ENCODE data around the gene CDH4.

CDH4 gene

DNA sequence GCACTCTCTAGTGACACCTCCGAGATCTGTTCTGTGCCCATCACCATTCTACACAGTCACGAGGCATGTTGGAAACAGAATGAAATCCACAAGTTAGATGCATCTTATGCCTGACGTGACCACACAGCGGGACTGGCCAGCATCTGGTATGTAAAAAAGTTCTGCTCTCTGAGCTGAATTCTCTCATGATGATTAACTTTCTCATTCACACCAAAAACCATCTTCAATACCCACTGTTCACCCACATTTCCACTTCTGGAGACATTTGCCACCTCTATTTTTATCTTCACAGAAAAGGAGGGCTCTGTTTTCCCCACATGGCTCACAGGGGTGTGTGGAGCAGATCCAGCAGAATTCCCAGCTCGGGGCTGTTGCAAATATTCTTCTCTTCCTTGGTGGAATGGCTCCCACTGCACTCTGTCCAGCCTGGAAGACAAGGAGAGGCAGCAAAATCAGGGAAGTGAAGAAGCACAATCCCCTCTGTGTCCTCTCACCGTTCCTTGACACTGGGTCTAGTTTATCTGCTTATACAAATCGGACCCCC, 510.2 kb downstream of the CDH4 start:
- TF ChIP-seq YY1 (IDR thresholded peaks at IDR 0.05; ENCODE audit: low read depth): no peak
- TF ChIP-seq ZBTB7A (IDR thresholded peaks at IDR 0.05; ENCODE audit: low read depth): no peak
- TF ChIP-seq NFIC (IDR thresholded peaks at IDR 0.05): no peak
- no peak for TF ChIP-seq RAD21 (IDR thresholded peaks at IDR 0.05; ENCODE audit: low read depth)
- TF ChIP-seq, protein P1, sequence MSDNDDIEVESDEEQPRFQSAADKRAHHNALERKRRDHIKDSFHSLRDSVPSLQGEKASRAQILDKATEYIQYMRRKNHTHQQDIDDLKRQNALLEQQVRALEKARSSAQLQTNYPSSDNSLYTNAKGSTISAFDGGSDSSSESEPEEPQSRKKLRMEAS (IDR thresholded peaks at IDR 0.05): no peak
- no peak for TF ChIP-seq CEBPB (IDR thresholded peaks at IDR 0.05)
- TF ChIP-seq EGR1 (IDR thresholded peaks at IDR 0.05): no peak
- TF ChIP-seq TCF12 (IDR thresholded peaks at IDR 0.05; ENCODE audit: low read depth): no peak
- TF ChIP-seq CREB1 (IDR thresholded peaks at IDR 0.05; ENCODE audit: low read depth): no peak
- no peak for TF ChIP-seq FOXM1 (IDR thresholded peaks at IDR 0.05; ENCODE audit: borderline replicate concordance, low read depth)
- TF ChIP-seq EP300 (IDR thresholded peaks at IDR 0.05; ENCODE audit: borderline replicate concordance): no peak
- TF ChIP-seq TAF1 (IDR thresholded peaks at IDR 0.05; ENCODE audit: low read depth): no peak
- TF ChIP-seq, protein P2, sequence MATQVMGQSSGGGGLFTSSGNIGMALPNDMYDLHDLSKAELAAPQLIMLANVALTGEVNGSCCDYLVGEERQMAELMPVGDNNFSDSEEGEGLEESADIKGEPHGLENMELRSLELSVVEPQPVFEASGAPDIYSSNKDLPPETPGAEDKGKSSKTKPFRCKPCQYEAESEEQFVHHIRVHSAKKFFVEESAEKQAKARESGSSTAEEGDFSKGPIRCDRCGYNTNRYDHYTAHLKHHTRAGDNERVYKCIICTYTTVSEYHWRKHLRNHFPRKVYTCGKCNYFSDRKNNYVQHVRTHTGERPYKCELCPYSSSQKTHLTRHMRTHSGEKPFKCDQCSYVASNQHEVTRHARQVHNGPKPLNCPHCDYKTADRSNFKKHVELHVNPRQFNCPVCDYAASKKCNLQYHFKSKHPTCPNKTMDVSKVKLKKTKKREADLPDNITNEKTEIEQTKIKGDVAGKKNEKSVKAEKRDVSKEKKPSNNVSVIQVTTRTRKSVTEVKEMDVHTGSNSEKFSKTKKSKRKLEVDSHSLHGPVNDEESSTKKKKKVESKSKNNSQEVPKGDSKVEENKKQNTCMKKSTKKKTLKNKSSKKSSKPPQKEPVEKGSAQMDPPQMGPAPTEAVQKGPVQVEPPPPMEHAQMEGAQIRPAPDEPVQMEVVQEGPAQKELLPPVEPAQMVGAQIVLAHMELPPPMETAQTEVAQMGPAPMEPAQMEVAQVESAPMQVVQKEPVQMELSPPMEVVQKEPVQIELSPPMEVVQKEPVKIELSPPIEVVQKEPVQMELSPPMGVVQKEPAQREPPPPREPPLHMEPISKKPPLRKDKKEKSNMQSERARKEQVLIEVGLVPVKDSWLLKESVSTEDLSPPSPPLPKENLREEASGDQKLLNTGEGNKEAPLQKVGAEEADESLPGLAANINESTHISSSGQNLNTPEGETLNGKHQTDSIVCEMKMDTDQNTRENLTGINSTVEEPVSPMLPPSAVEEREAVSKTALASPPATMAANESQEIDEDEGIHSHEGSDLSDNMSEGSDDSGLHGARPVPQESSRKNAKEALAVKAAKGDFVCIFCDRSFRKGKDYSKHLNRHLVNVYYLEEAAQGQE (IDR thresholded peaks at IDR 0.05; ENCODE audit: low read depth): no peak
- no peak for TF ChIP-seq TEAD4 (IDR thresholded peaks at IDR 0.05)

DNA sequence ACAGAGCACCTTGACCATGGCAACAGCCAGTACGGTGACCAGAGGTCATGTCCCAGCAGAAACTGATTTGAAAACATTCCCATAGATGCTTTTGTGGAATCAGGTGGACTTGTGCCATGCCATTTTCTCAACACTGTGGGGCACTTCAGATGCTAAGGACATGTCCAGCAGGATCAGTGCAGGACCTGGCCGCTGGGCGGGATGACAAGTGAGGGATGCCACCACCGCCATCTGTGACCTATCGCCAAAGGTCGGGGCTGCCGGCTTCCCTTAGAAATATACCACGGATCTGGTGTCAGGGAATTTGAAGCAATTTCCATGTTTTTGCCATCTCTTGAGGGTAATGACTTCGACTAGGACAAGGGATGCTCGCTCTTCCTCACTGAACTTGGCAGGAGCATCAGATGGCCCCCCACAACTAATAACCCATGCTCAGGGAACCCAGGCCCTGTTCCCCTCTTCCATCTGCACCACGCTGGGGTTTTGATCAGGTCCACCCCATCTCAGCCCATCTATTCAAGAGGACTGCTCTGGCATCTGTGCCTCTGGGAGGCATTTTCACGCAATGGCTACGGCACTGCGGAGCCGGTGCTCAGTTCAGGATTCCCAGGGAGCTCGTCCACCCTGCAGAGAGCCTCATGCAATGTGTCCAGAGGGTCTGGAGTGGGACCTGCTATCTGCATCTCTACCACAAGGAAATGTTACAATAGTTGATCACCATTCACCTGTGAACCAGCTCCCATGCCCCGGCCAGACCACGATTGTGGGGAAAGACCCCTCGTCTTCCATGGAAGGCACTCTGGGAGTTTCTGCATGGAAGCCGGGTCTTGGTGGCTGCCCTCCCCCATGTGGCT, 511.1 kb downstream of the CDH4 start:
- TF ChIP-seq NFIC (IDR thresholded peaks at IDR 0.05) (no peak), TCF12 (IDR thresholded peaks at IDR 0.05; ENCODE audit: low read depth) (no peak), RAD21 (IDR thresholded peaks at IDR 0.05; ENCODE audit: low read depth) (no peak), TEAD4 (IDR thresholded peaks at IDR 0.05) (no peak), CEBPB (IDR thresholded peaks at IDR 0.05) (no peak), TAF1 (IDR thresholded peaks at IDR 0.05; ENCODE audit: low read depth) (no peak), YY1 (IDR thresholded peaks at IDR 0.05; ENCODE audit: low read depth) (no peak), EGR1 (IDR thresholded peaks at IDR 0.05) (no peak), ZBTB7A (IDR thresholded peaks at IDR 0.05; ENCODE audit: low read depth) (no peak), FOXM1 (IDR thresholded peaks at IDR 0.05; ENCODE audit: borderline replicate concordance, low read depth) (no peak), CREB1 (IDR thresholded peaks at IDR 0.05; ENCODE audit: low read depth) (no peak)
- TF ChIP-seq, protein P3, sequence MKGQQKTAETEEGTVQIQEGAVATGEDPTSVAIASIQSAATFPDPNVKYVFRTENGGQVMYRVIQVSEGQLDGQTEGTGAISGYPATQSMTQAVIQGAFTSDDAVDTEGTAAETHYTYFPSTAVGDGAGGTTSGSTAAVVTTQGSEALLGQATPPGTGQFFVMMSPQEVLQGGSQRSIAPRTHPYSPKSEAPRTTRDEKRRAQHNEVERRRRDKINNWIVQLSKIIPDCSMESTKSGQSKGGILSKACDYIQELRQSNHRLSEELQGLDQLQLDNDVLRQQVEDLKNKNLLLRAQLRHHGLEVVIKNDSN (IDR thresholded peaks at IDR 0.05): no peak
- TF ChIP-seq, protein P2 (IDR thresholded peaks at IDR 0.05; ENCODE audit: low read depth): no peak
- TF ChIP-seq, protein P1 (IDR thresholded peaks at IDR 0.05): no peak

DNA sequence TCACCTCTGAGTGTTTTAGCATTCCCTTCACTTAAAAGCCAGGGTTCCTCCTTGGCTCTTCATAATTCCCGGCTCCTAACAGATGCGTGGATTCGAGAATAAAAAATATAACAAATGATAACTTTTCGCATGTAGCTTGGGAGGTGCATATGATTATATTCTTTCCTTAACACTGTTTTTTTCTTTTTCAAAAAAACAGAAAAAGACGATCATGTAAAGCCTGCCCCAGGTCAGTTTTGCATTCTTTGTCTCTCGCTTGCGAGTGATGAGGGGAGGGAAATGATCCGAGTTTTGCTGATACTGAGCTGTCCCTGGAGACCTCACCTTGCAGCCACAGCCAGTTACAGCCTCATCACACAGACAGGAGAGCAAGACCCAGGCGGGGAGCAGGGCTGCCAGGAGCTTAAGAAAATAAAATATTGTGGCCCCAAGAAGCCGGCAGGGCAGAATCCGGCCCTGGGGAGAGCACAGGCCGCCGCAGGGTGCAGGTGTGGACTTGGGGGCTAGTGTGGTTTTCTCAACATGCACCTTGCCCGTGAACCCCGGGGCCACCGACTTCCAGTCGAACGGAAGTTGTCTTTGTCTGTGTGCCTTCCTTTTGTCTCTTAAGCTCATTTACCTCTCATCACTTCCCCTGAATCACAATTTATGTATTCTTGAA, 511.8 kb downstream of the CDH4 start:
- TF ChIP-seq ZBTB7A (IDR thresholded peaks at IDR 0.05; ENCODE audit: low read depth): no peak
- TF ChIP-seq TCF12 (IDR thresholded peaks at IDR 0.05; ENCODE audit: low read depth): no peak
- no peak for TF ChIP-seq TEAD4 (IDR thresholded peaks at IDR 0.05)
- no peak for TF ChIP-seq TAF1 (IDR thresholded peaks at IDR 0.05; ENCODE audit: low read depth)
- no peak for TF ChIP-seq FOXM1 (IDR thresholded peaks at IDR 0.05; ENCODE audit: borderline replicate concordance, low read depth)
- TF ChIP-seq RAD21 (IDR thresholded peaks at IDR 0.05; ENCODE audit: low read depth): no peak
- TF ChIP-seq EGR1 (IDR thresholded peaks at IDR 0.05): no peak
- TF ChIP-seq EP300 (IDR thresholded peaks at IDR 0.05; ENCODE audit: borderline replicate concordance): no peak
- TF ChIP-seq YY1 (IDR thresholded peaks at IDR 0.05; ENCODE audit: low read depth): no peak
- no peak for TF ChIP-seq CREB1 (IDR thresholded peaks at IDR 0.05; ENCODE audit: low read depth)
- TF ChIP-seq, protein P1 (IDR thresholded peaks at IDR 0.05): no peak
- TF ChIP-seq, protein P2 (IDR thresholded peaks at IDR 0.05; ENCODE audit: low read depth): no peak
- no peak for TF ChIP-seq CEBPB (IDR thresholded peaks at IDR 0.05)
- TF ChIP-seq NFIC (IDR thresholded peaks at IDR 0.05): no peak
- TF ChIP-seq, protein P3 (IDR thresholded peaks at IDR 0.05): no peak

All from Ishikawa (cell line).